SIG-M5 treated with dmso at 0.1 percent for 504 hours (cell line): Measurements from ENCODE around the gene HHIP.
"Not testable (repeated sequence)": the region's sequence is repeated elsewhere in the genome, so short reads cannot be mapped to it uniquely, and the experiment has no call there.

ENCODE experiments used
- DNase-seq: peaks from one replicate; lab custom pipeline; 2025; ENCODE audit not compliant: unreplicated experiment; lab: John Stamatoyannopoulos, UW

HHIP gene

GRCh38 chr4:144748814-144749555 is 103.0 kb downstream of the HHIP start:
- DNase-seq = no peak

- no peak for DNase-seq
Measured at GRCh38 chr4:144750348-144750747, 104.4 kb downstream of the HHIP start.

- peak; percentile 1 for DNase-seq
Measured at GRCh38 chr4:144754562-144755410, 108.8 kb downstream of the HHIP start.

GRCh38 chr4:144757969-144758368 is 112.0 kb downstream of the HHIP start:
- no peak for DNase-seq

- DNase-seq = not testable (repeated sequence)
Measured at GRCh38 chr4:144768809-144769208, 122.9 kb downstream of the HHIP start.

GRCh38 chr4:144778364-144778763 is 132.4 kb downstream of the HHIP start:
- DNase-seq = no peak

- DNase-seq = no peak
Measured at GRCh38 chr4:144782345-144782744, 136.4 kb downstream of the HHIP start.

- no peak for DNase-seq
Measured at GRCh38 chr4:144785961-144786360, 140.0 kb downstream of the HHIP start.

- DNase-seq = peak; percentile 19
Measured at GRCh38 chr4:144787365-144788258, 141.7 kb downstream of the HHIP start.

- DNase-seq = no peak
Measured at GRCh38 chr4:144788469-144788868, 142.5 kb downstream of the HHIP start.

GRCh38 chr4:144791933-144792332 is 146.0 kb downstream of the HHIP start:
- not testable (repeated sequence) for DNase-seq
